22Rv1 (cell line): ENCODE measurements around the gene JAGN1.
"Not testable (repeated sequence)": the region's sequence is repeated elsewhere in the genome, so short reads cannot be mapped to it uniquely, and the experiment has no call there.

Experiments
- CTCF ChIP-seq: fragments of 450-650 bp; IDR thresholded peaks from 2 replicates; pipeline ENCODE4 v1.5.1; 2017; ENCODE audit warnings: mild to moderate bottlenecking
- ZFX ChIP-seq: fragments of 450-650 bp; IDR thresholded peaks from 2 replicates; pipeline ENCODE4 v1.6.1; 2017; ENCODE audit warnings: antibody characterized with exemption, borderline replicate concordance

- TF ChIP-seq CTCF, ZFX: not testable (repeated sequence)
These were observed 10.6 kb downstream of the JAGN1 start for GRCh38 chr3:9900965-9901415.
